HCT116 (cell line): Measurements from ENCODE around the gene CHST8. TPM values are rescaled to one million over a fixed set of nuclear protein-coding genes. Genes with fewer than 3 reads are reported as not detected.

ENCODE experiments used
- ATAC-seq: fragments of 200-7000 bp; cut with Tn5 transposase; 2 replicates; pipeline ENCODE4 v1.9.1; 2020; ENCODE audit warnings: mild to moderate bottlenecking, moderate library complexity
- BruUV-seq: library from RNA; stranded (reverse); fragments of 400-500 nt; replicated peaks from 2 replicates; lab custom pipeline; 2021; lab: Mats Ljungman, UMichigan
- CTCF ChIA-PET: fragments of 300-600 bp; sonication (Branson Sonifier 250); formaldehyde crosslinking; loops from one replicate; lab custom pipeline; 2021; ENCODE audit warnings: antibody characterized with exemption; lab: Charles Lee
- POLR2A ChIA-PET: fragments of 300-600, 350-600 bp; sonication (Branson Sonifier 250); formaldehyde crosslinking; loops from one replicate; lab custom pipeline; 2021; ENCODE audit warnings: antibody characterized with exemption; lab: Charles Lee
- RAD21 ChIA-PET, 2 experiments: fragments of 300-600 bp; sonication (Branson Sonifier 250); formaldehyde crosslinking; loops; one replicate each; lab custom pipeline; 2023; ENCODE audit warnings: low total read pairs in 2 of 2; ENCODE audit not compliant: uncharacterized antibody in 2 of 2, unreplicated experiment in 2 of 2, low non-redundant PET in 1 of 2; lab: Charles Lee
- DNase-seq: peaks from one replicate; pipeline ENCODE4 v3.0.0-alpha.2; 2010; ENCODE audit warnings: low read depth, low spot score
- H2AFZ ChIP-seq: fragments of 200-600 bp; shearing (Covaris generic), sonication (generic); 2 replicates; pipeline ENCODE4 v1.6.1; 2017; ENCODE audit warnings: low read depth, mixed run types, mixed read lengths, antibody characterized with exemption, low read length; ENCODE audit not compliant: poor library complexity, severe bottlenecking
- H3K27ac ChIP-seq: 2 replicates; pipeline ENCODE4 v1.5.1; 2012; ENCODE audit warnings: low read depth, low read length
- H3K27me3 ChIP-seq: fragments of 200-600 bp; sonication (generic); 2 replicates; pipeline ENCODE4 v1.6.1; 2016; ENCODE audit warnings: mixed run types, low read length, mixed read lengths; ENCODE audit not compliant: insufficient read depth
- H3K36me3 ChIP-seq, 2 experiments: fragments of 200-500 bp in 1 of 2; fragments of 200-600 bp in 1 of 2; sonication (Bioruptor generic) in 1 of 2; sonication (generic) in 1 of 2; 2 replicates each; pipeline versions ENCODE4 v1.5.1 to v1.6.1; 2014 to 2016; ENCODE audit warnings: low read length in 2 of 2, inconsistent platforms in 1 of 2, mixed read lengths in 1 of 2, mixed run types in 1 of 2; ENCODE audit not compliant: insufficient read depth in 2 of 2, control insufficient read depth in 1 of 2
- H3K4me1 ChIP-seq, 2 experiments: fragments of 200-600 bp in 1 of 2; sonication (generic) in 1 of 2; 2 replicates each; pipeline versions ENCODE4 v1.5.1 to v1.6.1; 2012 to 2017; ENCODE audit warnings: low read length in 2 of 2, inconsistent platforms in 1 of 2, mild to moderate bottlenecking in 1 of 2, mixed read lengths in 1 of 2, mixed run types in 1 of 2, moderate library complexity in 1 of 2; ENCODE audit not compliant: insufficient read depth in 2 of 2, control insufficient read depth in 1 of 2
- H3K4me2 ChIP-seq: fragments of 200-600 bp; sonication (generic); 2 replicates; pipeline ENCODE4 v1.6.1; 2017; ENCODE audit warnings: mixed run types, low read length, mixed read lengths
- H3K4me3 ChIP-seq, 2 experiments: fragments of 200-600 bp in 1 of 2; sonication (generic) in 1 of 2; replicated peaks in 1 of 2; 2 replicates each; pipeline ENCODE4 v1.5.1; 2011 to 2016; ENCODE audit warnings: low read length in 2 of 2, control low read depth in 1 of 2, low read depth in 1 of 2, mild to moderate bottlenecking in 1 of 2, mixed read lengths in 1 of 2, mixed run types in 1 of 2
- H3K79me2 ChIP-seq: fragments of 200-600 bp; sonication (generic); 2 replicates; pipeline ENCODE4 v1.6.1; 2017; ENCODE audit warnings: mild to moderate bottlenecking, mixed run types, low read length, moderate library complexity, mixed read lengths; ENCODE audit not compliant: insufficient read depth
- H3K9ac ChIP-seq: fragments of 200-600 bp; sonication (generic); 2 replicates; pipeline ENCODE4 v1.6.1; 2016; ENCODE audit warnings: low read length, mixed read lengths
- H3K9me2 ChIP-seq: fragments of 200-600 bp; sonication (generic), shearing (Covaris generic); 2 replicates; pipeline ENCODE4 v1.6.1; 2017; ENCODE audit warnings: mixed run types, mild to moderate bottlenecking, moderate library complexity; ENCODE audit not compliant: insufficient read depth
- H3K9me3 ChIP-seq, 2 experiments: fragments of 200-500 bp in 1 of 2; fragments of 200-600 bp in 1 of 2; sonication (Bioruptor generic) in 1 of 2; sonication (generic) in 1 of 2; 2 replicates each; pipeline ENCODE4 v1.6.1; 2014 to 2017; ENCODE audit warnings: low read length in 2 of 2, mixed read lengths in 2 of 2, inconsistent platforms in 1 of 2, low read depth in 1 of 2, mild to moderate bottlenecking in 1 of 2, mixed run types in 1 of 2, moderate library complexity in 1 of 2; ENCODE audit not compliant: control insufficient read depth in 1 of 2, insufficient read depth in 1 of 2
- H4K20me1 ChIP-seq: fragments of 200-600 bp; sonication (generic), shearing (Covaris generic); 2 replicates; pipeline ENCODE4 v1.6.1; 2017; ENCODE audit warnings: mixed run types, mild to moderate bottlenecking, moderate library complexity; ENCODE audit not compliant: insufficient read depth
- CBX3 ChIP-seq: IDR thresholded peaks from 2 replicates; pipeline ENCODE4 v1.6.1; 2012; ENCODE audit warnings: low read depth
- CEBPB ChIP-seq: IDR thresholded peaks from 2 replicates; pipeline ENCODE4 v1.6.1; 2012; ENCODE audit warnings: low read depth
- ELF1 ChIP-seq: IDR thresholded peaks from 2 replicates; pipeline ENCODE4 v1.6.1; 2012; ENCODE audit warnings: low read depth, borderline replicate concordance
- FOSL1 ChIP-seq: IDR thresholded peaks from 2 replicates; pipeline ENCODE4 v1.6.1; 2012; ENCODE audit warnings: low read depth
- JUND ChIP-seq: IDR thresholded peaks from 2 replicates; pipeline ENCODE4 v1.6.1; 2012
- intact Hi-C: fragments of 100-400 bp; cut with micrococcal nuclease; formaldehyde crosslinking; loops from 2 replicates; pipeline ENCODE4 v1.10.0; 2022
- total RNA-seq: library from RNA; stranded (reverse); gene quantifications from one replicate; pipeline ENCODE4 v1.2.1, GENCODE V29; 2021; ENCODE audit not compliant: unreplicated experiment
- TF ChIP-seq, protein P1 (sequence below): IDR thresholded peaks from 2 replicates; pipeline ENCODE4 v1.6.1; 2012; ENCODE audit warnings: low read depth

Gene CHST8
- total RNA-seq, 1 experiment from 2014 or later = not detected

DNA sequence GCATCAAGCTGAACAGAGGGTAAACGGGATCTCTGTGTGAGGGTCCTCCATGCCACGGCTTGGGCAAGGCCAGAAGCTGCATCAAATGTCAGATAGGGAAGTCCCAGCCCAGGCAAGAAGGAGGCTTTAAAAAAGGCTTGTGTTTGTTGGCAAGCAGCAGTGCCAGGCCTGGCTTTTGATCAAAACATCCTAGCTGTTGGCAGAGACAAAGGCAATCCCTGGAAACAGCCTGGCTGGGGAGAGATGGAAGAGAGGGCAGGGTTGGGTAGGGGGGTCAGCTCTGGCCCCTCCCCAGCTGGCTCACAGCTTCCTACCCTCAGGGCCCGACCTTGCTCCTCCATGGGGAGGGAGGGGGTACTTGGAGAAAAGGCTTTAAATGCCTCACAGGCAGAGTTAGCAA lies 113.2 kb downstream of the CHST8 start (continued):
- TF ChIP-seq, protein P1, sequence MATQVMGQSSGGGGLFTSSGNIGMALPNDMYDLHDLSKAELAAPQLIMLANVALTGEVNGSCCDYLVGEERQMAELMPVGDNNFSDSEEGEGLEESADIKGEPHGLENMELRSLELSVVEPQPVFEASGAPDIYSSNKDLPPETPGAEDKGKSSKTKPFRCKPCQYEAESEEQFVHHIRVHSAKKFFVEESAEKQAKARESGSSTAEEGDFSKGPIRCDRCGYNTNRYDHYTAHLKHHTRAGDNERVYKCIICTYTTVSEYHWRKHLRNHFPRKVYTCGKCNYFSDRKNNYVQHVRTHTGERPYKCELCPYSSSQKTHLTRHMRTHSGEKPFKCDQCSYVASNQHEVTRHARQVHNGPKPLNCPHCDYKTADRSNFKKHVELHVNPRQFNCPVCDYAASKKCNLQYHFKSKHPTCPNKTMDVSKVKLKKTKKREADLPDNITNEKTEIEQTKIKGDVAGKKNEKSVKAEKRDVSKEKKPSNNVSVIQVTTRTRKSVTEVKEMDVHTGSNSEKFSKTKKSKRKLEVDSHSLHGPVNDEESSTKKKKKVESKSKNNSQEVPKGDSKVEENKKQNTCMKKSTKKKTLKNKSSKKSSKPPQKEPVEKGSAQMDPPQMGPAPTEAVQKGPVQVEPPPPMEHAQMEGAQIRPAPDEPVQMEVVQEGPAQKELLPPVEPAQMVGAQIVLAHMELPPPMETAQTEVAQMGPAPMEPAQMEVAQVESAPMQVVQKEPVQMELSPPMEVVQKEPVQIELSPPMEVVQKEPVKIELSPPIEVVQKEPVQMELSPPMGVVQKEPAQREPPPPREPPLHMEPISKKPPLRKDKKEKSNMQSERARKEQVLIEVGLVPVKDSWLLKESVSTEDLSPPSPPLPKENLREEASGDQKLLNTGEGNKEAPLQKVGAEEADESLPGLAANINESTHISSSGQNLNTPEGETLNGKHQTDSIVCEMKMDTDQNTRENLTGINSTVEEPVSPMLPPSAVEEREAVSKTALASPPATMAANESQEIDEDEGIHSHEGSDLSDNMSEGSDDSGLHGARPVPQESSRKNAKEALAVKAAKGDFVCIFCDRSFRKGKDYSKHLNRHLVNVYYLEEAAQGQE = no peak
- TF ChIP-seq ELF1 (no peak), CEBPB (no peak), JUND (no peak)
- TF ChIP-seq, all 23 proteins: peak for 0

DNA sequence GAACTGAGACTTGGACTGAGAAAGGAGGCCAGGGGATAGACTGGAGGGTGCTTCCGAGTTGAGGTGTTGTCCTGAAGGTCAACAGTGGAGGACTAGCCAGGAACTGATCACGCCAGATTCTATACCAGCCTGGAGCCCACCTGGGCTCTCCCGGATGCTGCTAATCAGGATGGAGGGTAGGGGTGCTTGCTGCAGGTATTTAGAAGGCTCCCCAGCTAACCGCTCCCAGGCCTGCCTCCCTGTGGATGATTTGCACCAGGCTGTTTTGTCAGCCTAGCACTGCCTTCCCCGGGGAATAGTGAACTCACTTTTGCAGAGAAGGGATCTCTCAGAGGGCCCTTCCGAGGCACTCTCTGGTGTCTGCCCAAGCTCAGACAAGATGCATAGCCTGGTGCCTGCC lies 114.4 kb downstream of the CHST8 start:
- DNase-seq = no peak
- H3K9me2 ChIP-seq = no peaks in the 10 kb centered on the region
- H3K36me3 ChIP-seq = no peaks in the 10 kb centered on the region
- no peaks in the 10 kb centered on the region for H3K9me3 ChIP-seq
- H3K4me1 ChIP-seq = no peaks in the 10 kb centered on the region
- intact Hi-C loops = no loop called here
- no TSS peak for BruUV-seq
- H3K27me3 ChIP-seq = peaks cover 62% of the 10 kb centered on the region
- RAD21 ChIA-PET = no interaction called here
- no peak overlapping the region for H3K4me2 ChIP-seq
- H4K20me1 ChIP-seq = no peaks in the 10 kb centered on the region
- H3K27ac ChIP-seq = no peak overlapping the region
- no peak overlapping the region for H3K9ac ChIP-seq
- no peak for TF ChIP-seq FOSL1
- no peak for TF ChIP-seq CBX3
- TF ChIP-seq, all 23 proteins: peak for 0
- CTCF ChIA-PET = no interaction called here
- Histone ChIP-seq H2AFZ (no peak overlapping the region), H3K4me3 (no peak overlapping the region), H3K79me2 (no peaks in the 10 kb centered on the region)
- ATAC-seq = no peak
- POLR2A ChIA-PET = no interaction called here
